IPS DF 4.7 (cell line): Measurements from ENCODE around the gene PCBP3.

Experiments
- DNase-seq: peaks from one replicate; pipeline ENCODE4 v3.0.0-alpha.2; 2013; ENCODE audit warnings: low spot score; ENCODE audit errors: extremely low read depth

Gene PCBP3

DNA sequence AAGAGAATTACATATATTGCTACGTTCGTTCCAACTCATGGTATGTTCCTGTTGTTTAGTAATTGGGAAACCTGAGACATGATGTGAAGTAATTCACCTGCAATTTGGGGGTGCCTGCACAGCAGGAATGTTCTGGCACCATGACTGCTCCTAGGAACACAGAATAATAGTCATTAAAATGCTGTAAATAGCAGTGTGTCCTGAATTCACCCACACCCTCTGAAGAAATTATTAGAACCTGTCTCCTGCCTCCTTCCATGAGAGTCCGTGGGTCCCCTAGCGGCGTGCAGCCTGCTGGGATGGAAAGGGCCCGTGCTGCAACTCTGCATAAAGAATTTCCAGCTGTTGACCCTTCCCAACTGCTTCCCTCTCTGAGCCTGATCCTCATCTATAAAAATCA lies 143.1 kb downstream of the PCBP3 start:
- no peak for DNase-seq

DNA sequence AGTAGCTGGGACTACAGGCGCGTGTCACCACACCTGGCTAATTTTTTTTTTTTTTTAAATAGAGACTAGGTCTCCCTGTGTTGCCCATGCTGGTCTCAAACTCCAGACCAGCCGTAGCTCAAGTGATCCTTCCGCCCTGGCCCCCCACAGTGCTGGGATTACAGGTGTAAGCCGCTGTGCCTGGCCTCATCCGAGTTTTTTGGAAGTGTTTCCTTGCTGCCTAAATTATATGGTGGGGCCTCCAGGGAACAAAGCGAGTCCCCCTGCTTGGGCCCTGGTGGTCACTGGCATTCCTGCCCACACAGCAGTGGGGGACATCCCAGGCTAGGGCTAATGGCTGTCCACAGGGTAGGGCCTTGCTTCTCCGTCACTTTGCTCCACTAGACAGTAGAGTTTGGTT lies 143.8 kb downstream of the PCBP3 start:
- no peak for DNase-seq

DNA sequence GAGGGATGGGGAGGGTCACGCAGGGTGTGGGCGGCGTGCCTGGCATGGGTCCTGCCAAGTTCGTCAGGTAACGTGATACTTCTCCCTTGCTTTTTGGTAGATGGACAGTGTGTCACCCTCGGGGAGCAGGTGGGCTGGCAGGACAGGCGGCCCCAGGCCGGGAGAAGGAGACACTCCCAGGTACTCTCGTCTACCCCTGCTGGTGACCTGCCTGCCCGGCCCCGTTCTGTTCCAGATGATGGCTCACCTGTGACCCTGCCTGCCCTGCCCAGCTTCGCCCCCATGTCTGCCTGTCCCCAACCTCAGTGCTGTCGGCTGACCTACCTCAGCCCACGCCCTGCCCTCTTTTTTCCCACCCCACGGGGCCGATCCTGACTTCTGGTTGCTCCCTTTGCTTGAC lies 144.7 kb downstream of the PCBP3 start:
- DNase-seq = no peak

DNA sequence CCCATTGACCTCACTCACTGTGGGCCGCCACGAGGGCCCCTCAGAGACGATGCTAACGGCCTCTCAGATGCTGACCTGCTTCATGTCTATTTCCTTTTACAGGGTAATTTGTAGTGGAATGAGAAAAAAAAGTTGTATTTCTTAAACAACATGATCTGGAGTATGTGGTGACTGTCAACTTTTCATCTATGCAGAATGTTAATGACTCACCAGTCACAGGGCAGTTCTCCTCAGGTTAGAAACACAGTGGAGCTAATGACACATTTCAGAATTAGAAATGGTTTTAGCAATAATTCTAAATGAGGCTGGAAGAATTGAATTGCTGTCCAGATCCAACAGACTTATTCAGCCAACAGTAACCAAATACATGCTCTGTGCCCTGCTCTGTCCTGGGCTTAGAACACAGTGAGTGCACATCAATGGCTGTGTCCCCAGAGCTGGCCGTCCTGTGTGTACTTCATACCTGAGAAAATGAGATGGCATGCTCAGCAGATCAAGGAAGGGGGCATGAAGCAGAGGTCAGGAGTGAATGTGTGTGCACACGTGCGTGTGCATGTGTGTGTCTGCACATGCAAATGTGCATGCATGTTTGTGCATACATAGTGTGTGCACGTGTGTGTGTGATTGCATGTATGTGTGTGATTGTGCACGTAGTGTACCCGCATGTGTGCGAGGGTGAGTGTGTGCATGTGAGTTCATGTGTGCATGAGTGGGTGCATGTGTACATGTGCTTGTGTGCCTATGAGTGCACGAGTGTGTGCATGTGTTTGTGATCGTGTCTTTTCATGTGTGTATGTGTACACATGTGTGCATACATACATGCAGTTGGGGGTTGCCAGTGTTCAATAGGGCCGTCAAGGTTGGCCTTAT lies 145.3 kb downstream of the PCBP3 start:
- DNase-seq = no peak

DNA sequence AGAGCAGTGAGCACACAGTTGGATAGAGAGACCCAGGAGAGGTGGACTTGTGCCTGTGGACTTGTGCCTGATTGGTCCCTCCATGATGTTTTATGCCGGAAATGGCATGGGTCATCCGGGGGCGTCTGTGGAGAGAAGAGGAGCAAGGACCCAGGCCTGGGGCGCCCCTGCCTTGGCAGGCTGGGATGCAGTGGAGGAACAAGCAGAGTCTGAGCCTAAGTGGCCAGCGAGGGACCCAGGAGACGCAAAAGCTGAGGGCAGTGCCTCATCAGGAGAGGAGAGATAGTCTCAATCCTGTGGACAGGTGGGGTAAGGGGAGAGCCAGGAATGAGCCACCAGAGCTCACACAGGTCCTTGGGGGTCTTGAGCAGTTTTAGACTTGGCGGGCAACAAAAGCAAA lies 146.9 kb downstream of the PCBP3 start:
- no peak for DNase-seq

DNA sequence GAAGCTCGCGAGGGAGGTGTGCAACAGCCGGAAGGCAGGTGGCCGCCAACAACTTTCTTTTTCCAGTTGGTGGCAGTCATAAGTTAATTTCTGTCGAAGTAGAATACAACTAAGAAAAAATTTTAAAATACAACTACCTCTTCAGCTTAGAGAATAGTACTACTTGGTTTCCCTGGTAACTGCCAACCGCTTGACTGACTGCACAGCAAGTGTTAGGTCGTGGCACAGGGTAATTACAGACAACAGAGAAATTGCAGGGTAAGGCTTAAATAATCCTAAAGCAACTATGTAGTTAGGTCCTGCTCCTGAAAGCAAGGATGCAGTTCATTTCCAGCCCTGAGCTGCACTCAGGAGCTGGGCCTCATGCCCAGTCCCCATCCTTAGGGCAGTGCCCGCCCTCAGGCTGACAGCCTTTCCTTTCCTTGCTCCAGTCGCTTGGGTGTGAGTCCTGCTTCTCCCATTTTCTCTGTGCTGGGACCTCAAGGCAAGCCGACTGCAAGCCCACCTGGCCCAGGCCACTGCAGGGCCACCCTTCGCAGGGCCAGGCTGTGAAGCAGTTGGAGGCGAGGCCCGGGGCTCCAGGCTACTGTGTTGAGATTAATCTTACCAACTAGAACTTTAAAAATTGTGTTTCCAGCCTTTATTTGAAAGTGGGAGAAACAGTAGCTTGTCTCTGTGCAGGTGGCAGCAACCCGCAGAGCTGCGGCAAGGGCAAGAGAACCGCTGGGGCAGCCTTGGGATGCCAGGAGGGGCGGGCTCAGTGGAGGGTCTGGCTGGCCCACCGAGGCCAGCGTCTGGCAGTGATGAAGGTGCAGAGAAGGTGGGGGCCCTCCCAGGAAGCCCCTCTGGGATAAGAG lies 148.3 kb downstream of the PCBP3 start:
- DNase-seq = no peak

DNA sequence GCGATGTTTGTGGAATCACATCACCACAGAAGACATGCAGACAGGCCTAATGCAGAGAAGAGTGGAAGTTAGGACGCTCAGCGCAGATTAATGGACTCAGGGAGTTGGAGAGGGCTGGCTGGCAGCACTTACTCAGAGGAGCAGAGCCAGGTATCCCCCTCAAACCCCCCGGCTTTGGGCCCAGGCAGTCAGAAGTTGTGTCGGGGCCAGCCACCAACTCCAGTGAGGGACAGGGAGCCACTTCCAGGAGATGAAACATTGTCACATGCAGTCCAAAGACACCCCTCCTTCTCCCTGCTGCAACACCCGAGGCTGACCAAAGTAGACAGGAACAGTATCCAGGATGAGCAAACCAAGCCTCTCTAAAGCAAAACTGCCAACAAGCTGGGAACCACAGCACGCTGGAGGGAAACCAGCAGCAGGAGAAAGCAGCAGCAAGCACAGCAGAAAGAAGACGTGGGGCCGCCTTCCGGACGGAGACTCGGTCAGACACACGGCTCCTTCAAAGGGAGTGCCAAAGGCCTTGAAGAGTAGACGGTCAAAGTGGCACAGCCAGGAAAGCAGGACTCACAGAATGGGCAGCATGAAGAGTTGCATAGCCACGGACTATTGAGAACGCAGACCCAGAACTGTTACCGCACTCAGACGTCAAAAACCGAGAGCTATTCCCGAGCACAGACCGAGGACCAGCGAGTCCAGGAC lies 149.3 kb downstream of the PCBP3 start:
- DNase-seq = no peak

DNA sequence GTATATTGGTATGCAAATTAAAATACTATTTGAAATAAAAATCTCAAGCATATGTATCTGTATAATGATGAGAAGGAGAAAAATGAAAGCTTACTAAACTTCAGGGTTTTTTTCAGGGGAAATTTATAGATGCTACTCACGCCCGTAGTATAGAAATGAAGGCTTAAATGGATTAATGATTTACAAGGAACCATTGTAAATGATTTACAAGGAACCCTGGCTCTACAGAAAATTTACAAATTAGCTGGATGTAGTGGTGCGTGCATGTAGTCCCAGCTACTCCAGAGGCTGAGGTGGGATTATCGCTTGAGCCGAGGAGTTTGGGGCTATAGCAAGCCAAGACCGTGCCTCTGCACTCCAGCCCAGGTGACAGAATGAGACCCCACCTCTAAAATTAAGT lies 150.5 kb downstream of the PCBP3 start:
- DNase-seq = no peak

DNA sequence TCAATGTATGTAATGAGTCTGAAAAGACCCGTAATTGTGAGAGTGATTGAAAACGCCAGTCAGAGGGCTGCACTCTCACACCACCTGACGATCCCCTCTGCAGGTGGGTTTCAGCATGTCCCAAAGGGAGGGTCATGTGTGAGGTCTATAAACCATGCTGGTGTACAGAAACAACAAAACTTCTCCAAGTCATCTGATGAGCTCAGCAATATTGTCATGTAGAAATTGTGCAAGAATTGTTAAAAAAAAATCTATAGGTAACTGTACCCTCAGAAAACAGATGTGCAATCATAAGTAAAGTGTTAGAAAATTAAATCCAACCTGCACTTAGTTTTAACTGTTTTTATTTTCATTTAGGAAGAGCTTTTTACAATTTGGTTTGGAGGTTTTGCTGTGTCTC lies 152.5 kb downstream of the PCBP3 start:
- DNase-seq = no peak

DNA sequence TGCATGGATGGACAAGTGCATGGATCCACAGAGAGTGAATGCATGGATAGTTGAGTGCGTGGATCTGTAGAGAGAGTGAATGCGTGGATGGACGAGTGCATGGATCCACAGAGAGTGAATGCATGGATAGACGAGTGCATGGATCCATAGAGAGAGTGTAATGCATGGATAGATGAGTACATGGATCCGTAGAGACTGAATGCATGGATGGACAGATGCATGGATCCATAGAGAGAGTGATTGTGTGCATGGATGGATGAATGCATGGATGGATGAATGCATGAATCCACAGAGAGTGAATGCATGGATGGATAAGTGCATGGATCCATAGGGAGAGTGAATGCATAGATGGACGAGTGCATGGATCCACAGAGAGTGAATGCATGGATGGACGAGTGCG lies 153.8 kb downstream of the PCBP3 start:
- DNase-seq = no peak

DNA sequence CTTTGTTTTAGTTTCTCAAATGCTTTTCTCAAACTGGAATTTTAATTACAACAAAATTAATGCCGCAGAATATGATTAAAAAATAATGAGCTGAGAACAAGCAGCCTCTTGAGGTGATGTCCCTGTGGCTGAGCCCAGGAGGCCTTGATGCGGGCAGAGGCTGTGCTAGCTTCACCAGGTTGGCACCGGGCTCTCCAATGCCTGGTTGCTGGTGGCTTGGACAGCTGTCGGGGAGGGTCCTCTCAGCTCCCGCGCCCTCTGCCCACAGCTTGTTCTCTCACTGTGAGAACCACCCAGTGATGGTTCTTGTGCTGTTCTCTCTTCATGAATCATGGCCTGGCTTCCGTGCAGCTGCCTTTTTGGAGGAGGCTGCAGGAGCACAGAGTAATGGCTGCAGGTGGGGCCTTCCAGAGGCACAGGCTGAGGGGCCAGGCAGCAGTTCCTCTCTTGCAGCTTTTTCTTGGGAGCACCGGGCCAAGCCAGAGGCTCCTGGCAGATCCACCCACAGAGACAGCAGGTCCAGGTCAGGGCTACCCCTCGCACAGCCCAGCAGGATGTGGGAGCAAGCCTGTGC lies 156.3 kb downstream of the PCBP3 start:
- no peak for DNase-seq

DNA sequence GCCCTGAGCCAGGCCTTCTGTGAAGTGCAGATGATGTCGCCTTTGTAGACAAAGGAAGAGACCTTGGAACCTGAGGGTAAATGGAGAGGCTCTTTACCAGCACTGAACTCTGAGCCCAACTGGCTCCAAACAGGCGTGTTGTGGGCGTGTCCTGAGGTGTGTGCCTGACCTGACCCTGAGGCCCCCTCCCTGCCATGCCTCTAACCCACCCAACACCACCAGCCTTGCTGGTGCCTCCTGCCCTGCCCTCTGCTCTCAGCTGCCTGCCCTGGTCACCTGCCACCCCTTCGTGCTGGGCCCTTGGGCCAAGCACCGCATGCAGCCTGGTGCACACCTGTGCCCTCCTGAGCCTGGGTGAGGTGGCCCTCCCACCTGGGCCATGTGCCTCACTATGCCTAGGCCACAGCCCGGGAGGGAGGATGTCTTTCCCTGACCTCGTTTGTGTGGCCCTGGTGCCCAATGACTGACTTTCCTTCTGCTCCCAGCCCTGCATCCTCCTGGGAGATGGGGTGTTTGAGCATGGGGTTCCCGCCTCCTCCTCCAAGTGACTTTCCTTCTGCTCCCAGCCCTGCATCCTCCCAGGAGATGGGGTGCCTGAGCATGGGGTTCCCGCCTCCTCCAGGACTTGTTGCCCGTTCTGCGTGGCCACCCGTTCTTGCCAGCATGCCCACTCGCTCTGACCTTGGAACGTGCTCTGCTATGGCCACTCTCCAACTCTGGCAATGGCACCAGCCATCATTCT lies 157.0 kb downstream of the PCBP3 start:
- DNase-seq = no peak

DNA sequence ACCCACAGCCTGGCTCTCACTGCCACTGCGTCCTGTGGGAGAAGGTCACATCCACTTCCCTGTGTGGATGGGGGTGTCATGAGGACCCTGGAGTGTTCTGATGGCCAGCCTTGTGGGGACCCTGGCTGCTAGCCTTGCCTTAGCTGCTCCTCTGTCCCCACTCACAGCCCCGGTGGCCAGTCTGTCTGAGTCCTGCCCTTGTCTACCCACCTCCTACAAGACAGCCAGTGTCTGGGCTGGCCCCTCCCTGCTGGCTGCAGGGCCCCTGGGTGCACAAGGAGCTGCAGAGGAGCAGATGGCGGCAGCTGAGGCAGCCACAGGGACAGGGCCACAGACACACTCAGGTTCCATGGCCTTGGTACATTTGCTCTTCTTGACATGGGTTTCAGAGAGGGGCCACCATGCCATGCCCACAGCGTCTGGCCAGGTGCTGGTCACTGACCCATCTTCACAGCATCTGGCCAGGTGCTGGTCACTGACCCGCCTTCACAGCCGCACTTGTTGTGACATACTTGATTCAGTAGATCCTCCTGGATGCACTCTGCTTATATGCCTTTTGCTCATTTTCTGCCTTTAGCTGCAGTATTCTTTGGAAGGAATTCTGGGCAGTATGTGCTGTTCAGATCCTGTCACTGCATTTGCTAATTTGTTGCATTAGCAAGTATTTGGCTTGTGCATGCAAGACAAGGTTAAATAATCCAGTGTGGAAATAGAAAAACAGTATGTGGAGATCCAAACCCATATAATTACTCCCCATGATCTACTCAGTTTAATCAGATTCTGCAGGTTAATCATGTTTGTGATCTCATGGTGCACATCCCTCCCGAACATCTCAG lies 157.8 kb downstream of the PCBP3 start:
- DNase-seq = no peak

DNA sequence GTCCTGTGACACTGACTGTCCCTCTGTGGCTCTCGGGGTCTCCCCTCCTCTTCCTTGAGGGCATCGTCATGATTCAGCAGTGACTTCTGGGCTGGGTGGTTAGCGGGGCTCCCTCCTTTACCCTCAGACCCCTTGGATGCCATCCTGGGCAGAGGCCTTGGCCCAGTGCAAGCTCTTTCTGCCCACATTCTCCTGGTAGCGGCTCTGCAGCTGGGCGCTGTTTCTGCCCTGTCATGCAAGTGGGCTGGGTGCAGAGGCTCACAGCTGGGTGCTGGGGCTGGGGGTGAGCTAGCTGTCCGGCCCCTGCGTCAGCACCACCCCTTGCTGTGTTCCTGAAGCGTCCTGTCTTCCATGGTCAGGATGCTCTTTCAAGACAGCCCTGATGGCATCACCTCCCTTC lies 158.5 kb downstream of the PCBP3 start:
- DNase-seq = no peak

DNA sequence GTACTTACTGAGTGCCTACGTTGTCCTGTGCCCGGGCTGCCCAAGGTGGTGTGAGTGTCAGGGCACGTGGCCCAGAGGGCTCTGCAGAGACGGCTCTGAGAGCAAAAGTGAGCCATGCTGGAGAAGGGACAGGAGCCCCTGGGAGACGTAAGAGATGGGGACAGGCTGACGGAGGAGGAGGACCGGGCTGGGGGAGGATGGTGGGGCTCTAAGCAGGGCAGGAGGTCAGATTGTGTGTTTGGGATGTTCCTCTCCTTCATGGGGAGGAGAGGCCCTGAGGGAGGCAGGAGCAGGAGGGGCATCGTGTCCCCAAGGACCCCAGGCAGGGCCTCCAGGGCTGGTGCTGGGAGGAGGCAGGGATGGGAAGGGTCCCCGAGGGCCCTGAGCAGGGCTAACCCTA lies 158.9 kb downstream of the PCBP3 start:
- no peak for DNase-seq

DNA sequence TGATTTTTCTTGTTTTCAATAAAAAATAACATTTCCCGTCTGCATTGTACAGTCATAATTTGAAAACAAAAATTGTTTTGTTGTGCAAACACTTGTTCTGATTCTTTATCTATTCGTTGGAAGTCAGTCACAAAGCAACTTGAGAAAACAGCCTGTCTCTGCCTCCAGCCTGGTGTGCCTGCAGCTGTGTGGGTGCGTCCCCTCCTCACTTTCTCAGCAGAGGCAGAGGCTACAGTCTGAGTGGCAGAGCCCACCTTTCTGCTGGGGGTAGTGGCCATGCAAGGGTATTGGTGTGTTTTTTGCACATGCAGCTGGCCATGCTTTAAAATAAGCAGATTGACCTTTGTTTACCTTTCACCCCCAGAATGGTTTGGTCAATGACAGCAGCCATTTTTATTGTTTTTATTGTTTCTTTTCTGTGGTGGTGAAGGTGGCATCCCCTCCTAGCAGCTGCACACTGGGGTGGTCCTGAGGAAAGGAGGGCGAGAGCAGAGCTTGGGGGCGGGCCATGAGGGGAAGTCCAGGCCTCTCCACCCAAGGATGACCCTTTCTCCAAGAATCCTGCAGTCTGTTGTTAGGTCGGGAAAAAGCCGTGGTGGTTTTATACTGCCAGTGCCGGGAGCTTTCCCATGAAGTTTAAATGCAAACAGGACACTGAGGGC lies 159.6 kb downstream of the PCBP3 start:
- no peak for DNase-seq

DNA sequence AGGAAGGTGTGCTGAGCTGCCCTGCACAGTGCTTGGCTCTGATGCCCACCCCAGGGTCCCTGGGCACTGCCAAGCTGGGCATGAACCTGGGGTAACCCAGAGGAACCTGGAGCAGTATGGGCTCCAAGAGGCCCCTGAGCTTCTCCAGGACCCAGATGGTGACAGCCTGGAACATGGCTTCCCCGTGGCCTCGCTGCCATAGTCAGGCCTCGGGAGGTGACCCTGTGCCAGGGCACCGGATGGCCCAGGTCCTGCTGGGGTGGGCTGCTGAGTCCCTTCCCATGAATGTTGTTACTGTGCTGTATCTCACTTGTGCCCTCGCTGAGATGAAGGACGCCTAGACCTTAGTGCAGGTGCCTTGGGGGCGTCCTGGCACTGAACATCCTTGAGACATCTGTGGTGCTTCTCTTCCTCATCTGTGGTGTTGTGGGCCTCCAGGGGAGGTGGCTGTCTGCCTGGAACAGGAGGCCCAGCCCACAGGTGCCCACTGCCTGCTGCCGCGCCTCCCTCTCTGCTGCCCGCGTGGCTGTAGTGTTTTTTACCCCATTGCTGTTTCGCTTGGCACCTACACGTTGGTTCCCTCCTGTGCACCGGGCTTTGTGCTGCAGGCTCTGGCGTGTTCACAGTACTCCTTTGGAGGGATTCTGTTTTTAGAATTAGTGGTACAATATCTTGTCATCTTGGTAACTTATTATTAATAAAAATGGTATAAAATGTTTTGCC lies 160.3 kb downstream of the PCBP3 start:
- no peak for DNase-seq

DNA sequence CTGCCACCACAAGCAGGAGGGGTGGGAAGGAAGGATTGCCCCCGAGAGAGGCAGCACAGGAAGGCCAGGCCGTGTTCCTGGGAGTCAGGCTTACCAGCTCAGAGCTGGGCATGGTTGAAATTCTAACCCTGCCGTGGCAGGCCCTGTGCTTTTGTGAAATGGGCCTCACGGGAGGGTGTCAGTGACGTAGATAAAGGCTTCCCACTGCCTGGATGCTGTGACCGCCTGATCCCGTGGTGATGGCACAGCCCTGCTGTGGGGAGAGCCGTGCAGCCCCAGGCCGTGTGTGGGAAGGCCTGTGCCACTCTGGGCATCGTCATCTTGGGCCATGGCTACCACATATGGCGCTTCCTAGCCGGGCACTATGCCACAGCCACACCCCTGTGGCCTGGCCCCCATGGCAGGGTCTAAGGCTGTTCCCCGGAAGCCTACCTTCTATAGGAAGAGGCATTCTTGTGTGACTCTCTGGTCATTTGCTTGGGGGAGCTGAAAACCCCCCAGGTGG lies 161.3 kb downstream of the PCBP3 start:
- no peak for DNase-seq

DNA sequence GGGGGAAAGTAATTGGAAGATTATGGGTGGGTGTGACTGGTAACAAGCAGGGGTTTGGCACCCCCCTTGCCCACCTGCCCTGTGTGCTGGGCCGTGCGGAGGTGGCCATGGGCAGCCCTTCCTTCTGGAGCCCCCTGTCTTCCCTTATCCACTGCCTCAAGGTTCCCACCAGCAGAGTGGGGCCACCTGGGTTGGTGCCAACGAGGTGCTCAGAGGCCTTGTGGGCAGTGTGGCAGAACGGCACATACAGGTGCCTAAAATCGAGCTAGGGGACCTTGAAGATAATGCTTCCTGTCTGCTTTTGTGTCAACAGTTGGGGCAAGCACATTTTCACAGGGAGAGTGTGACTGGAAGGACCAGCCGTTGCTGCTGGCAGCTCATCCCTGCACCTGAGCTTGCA lies 161.8 kb downstream of the PCBP3 start:
- no peak for DNase-seq
